Stimulated activated CD4-positive, alpha-beta T cell treated with anti-CD3 and anti-CD28 coated beads, Interleukin-1b, Interleukin-23, amount 100 ng/mL, for 1 hour (primary cell): Measurements from ENCODE around the gene TIPRL.
"Not testable (repeated sequence)": the region's sequence is repeated elsewhere in the genome, so short reads cannot be mapped to it uniquely, and the experiment has no call there.

Source experiments
- DNase-seq, 2 donors: peaks; one replicate each; pipeline ENCODE4 v3.0.0-alpha.2; 2020; ENCODE audit warnings: low read depth in 2 of 2

The TIPRL gene

GRCh38 chr1:168159251-168159650 lies 19.5 kb upstream of the TIPRL start:
- no peak for DNase-seq

GRCh38 chr1:168159979-168160378 lies 18.8 kb upstream of the TIPRL start:
- DNase-seq: no peak

GRCh38 chr1:168161459-168161858 lies 17.3 kb upstream of the TIPRL start:
- DNase-seq: no peak

- no peak for DNase-seq
Observed at GRCh38 chr1:168163670-168164069, 15.1 kb upstream of the TIPRL start.

DNA sequence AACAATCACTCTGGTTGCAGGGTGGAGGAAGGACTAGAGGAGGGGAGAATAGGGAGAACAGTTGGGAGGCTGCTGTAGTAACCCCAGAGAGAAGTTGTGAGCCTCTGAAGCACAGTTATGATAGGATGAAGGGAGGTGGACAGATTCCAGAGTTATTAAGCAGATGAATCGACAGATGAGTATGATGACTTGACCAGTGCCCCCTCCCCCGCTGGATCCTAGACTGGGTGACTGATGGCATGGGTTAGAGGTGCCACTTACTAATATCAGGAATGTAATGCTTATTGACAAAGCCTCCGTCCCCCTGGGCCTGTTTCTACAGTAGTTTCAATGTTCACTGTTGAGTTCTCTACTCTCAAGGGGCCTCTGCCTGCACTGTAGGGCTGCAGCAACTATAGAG lies 14.0 kb upstream of the TIPRL start:
- no peak for DNase-seq

DNA sequence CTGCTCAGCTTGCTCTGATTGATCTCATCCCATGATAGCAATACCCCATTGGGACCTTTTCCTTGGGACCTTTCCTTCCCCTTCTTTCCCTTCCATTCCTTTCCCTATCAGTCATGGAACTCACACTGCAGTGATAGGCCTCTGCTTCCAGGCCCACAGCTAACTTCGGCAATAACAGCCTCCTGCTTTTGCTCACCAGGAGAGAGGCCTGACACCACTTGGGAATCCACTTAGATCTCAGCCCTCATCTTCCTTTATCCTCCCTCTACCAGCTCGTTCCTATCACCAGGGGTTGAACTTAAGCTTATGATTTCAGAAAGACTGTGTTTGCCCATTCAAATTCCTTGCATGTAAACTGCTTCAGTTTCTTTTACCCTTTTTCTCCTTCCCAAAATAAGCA lies 11.0 kb upstream of the TIPRL start:
- DNase-seq: no peak

DNA sequence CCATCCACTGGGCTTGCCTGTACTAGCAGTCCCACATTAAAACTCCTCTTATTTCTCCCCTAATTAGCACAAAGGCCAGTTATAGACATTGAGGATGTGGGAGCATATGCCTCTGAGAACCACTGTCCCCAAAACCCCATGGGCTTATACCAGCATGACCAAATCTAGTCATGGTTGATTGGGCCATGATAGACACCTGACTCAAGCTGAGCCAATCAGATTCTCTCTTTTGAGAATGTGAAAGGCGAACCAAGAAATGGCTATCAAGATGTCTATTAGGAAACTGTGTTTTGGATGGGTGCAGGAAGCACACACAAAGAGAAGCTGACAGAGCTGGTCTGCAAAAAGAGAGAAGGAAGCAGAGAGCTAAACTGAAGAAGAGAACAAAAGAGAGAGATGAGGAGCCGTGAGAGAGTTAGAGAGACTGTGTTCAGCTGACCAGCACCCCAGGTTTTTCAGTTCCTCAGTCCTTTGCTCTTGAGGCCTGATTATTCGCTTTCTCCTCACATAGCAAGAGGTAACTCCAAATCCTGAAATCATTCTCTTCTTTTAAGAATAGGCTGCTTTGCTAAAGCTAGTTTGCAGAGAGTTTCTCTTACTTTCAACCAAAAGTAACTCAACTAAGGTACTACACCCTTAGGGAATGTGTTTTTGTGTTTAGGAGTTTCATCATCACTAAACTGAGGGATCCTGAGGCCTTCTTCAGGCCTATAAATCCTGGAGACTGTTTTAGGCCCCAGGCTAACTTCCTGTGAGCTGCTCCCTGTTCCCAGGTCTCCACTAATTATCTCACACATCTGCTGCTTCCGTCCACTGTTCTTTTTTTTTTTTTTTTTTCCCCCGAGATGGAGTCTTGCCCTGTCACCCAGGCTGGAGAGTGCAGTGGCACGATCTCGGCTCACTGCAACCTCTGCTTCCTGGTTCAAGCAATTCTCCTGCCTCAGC lies 7.9 kb upstream of the TIPRL start:
- DNase-seq: no peak

DNA sequence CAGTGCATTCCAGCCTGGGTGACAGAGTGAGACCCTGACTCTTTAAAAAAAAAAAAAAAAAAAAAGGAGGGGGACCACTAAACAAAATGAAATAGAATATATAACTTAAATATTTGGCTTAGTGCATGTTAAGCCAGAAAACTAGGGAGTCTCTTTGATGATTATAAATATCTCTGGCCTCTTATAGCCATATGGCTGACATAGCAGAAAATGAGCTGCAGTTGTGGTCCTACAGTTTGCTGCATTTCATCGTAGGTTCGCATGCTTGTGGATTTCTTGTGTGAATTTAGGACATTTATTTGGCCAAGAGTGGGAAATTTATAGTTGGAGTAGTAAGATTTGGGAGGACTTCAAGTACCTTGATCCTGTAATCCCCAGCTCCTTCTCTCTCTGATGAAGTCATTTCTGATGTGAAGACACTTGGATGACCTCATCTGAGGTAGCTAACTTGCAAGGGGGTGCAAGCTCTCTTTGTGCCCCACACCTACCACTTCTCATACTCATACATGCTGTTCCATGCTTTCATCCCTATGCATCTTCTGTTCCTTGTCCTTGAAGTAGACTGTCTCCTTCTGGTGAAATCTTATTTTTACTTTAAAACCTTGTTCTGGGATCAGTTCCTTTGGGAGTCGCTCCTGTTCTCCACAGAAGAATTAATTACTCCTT lies 6.4 kb upstream of the TIPRL start:
- DNase-seq: no peak

GRCh38 chr1:168178227-168178637 lies 530 bp upstream of the TIPRL start:
- no peak for DNase-seq

GRCh38 chr1:168179438-168180147 lies 831 bp downstream of the TIPRL start:
- no peak for DNase-seq

DNA sequence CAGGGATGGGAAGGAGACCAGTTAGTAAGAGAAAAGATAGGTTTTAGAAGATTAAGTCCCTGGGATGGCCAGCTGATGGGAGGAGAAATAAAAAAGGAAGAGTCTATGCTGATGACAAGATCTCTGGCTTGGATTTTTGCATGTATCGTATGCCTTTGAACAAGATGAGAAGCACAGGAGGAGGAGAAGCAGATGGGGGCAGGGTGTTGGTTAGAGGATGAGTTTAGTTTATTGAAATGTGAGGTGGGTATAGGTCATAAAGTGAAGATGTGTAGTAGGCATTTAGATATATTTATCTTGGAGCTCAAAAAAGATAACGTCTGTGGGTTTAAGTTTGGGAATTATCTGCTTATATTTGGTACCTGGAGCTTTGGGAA lies 1.4 kb downstream of the TIPRL start:
- DNase-seq: no peak

DNA sequence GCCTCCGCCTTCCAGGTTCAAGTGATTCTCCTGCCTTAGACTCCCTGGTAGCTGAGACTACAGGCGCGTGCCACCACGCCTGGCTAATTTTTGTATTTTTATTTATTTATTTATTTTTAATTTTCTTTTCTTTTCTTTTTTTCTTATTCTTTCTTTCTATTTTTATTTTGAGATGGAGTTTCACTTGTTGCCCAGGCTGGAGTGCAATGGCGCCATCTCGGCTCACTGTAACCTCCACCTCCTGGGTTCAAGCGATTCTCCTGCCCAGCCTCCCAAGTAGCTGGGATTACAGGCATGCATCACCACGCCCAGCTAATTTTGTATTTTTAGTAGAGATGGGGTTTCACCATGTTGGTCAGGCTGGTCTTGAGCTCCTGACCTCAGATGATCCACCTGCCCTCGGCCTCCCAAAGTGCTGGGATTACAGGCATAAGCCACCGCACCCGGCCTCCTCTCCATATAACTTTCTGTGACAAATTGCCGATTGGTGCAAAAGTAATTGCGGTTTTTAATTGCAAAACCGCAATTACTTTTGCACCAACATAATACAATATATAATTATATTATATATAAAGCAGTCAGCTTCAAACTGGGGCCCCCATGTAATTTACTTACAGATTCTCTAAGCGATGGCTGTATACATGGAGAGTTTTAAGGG lies 2.4 kb downstream of the TIPRL start:
- DNase-seq: not testable (repeated sequence)

GRCh38 chr1:168187177-168187576 lies 8.4 kb downstream of the TIPRL start:
- no peak for DNase-seq

GRCh38 chr1:168190403-168190802 lies 11.6 kb downstream of the TIPRL start:
- no peak for DNase-seq

GRCh38 chr1:168195199-168196135 lies 16.7 kb downstream of the TIPRL start:
- DNase-seq: no peak

GRCh38 chr1:168199056-168199455 lies 20.3 kb downstream of the TIPRL start:
- no peak for DNase-seq

DNA sequence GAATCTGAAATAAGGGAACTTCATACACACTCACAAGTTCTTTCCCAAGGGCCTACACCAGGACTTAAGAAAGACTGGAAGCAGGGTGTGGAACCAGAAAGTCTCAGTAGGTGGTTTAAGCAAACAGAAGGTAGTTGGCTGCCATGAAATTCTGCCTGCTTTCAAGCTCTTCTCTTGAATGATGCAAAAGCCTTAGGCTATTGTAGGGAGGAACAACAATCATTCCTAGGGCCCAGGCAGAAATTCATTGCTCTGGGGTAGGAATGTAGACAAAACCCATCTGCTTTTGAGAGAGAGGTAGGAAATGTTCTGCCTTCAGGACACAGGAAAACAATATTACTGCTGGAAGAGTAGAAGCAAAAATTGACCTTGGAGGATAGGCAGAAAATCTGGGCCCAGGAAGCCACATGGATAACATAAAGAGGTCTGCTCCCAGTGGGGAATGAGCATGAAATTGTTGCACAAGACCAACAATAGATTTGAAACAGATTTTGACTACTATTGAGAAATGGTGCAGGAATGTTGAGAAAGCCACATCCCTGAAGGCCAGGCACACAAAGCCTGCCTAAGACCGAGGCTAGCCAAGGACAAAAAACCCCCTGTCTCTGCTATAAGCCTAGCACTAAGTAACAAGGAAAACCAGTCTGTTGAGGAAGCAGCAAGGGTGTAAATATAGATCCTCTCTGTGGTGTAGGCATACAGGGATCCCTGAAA lies 24.3 kb downstream of the TIPRL start:
- DNase-seq: no peak

- DNase-seq: no peak
Observed at GRCh38 chr1:168206111-168206510, 27.3 kb downstream of the TIPRL start.

DNA sequence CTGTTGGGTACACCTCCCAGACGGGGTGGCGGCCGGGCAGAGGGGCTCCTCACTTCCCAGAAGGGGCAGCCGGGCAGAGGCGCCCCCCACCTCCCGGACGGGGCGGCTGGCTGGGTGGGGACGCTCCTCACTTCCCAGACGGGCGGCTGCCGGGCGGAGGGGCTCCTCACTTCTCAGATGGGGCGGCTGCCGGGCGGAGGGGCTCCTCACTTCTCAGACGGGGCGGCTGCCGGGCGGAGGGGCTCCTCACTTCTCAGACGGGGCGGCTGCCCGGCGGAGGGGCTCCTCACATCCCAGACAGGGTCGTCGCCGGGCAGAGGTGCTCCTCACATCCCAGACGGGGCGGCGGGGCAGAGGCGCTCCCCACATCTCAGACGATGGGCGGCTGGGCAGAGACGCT lies 28.9 kb downstream of the TIPRL start:
- not testable (repeated sequence) for DNase-seq

DNA sequence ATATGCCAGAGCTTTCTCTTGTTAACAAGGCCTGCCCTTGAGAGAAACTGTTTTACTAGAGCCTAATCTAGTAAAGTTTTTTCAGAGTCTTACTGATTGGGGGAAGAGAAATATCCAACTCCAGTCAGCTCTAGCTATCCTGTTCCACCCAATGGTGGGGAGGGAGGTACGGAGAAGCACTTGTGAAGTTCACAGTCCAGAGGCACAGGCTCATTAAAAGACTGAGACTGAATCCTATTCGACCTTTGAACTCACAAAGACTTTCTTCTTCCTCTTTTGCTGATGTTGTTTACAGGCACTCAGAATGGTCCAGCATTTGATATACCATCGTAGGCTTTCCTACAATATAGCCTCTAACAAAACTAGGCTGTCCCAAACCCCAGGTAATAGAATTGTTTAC lies 31.6 kb downstream of the TIPRL start:
- no peak for DNase-seq
